Naive B cell (primary cell): ENCODE measurements around the gene RAB7B. TPM values are rescaled to one million over a fixed set of nuclear protein-coding genes. Genes with fewer than 3 reads are reported as not detected.
A peak's percentile ranks its signal among the peaks of the same experiment; 100 is the strongest.

Source experiments
- ATAC-seq, 2 donors: fragments of 150-1000 bp; cut with Tn5 transposase; 2 replicates each; pipeline ENCODE4 v1.10.0; 2021; ENCODE audit warnings: low read depth in 2 of 2, mild to moderate bottlenecking in 2 of 2, moderate library complexity in 2 of 2
- DNase-seq: peaks from one replicate; pipeline ENCODE4 v3.0.0; 2022
- H3K27ac Mint-ChIP-seq, 6 donors: one replicate each; pipeline ENCODE4 v1.8.0; 2020 to 2022; ENCODE audit warnings: mild to moderate bottlenecking in 6 of 6, mixed read lengths in 6 of 6, moderate library complexity in 5 of 6, inconsistent platforms in 2 of 6
- H3K27me3 Mint-ChIP-seq, 3 donors: one replicate each; pipeline ENCODE4 v1.8.0; 2021 to 2022; ENCODE audit warnings: mixed read lengths in 3 of 3, mild to moderate bottlenecking in 1 of 3
- H3K36me3 Mint-ChIP-seq, 2 donors: one replicate each; pipeline ENCODE4 v1.8.0; 2020 to 2022; ENCODE audit warnings: mixed read lengths in 2 of 2, inconsistent platforms in 1 of 2, mild to moderate bottlenecking in 1 of 2
- H3K4me1 Mint-ChIP-seq, 3 donors: one replicate each; pipeline ENCODE4 v1.8.0; 2020 to 2022; ENCODE audit warnings: mixed read lengths in 3 of 3, inconsistent platforms in 1 of 3, mild to moderate bottlenecking in 1 of 3, moderate library complexity in 1 of 3
- H3K4me3 Mint-ChIP-seq, 8 donors: one replicate each; pipeline ENCODE4 v1.8.0; 2020 to 2022; ENCODE audit warnings: mild to moderate bottlenecking in 8 of 8, mixed read lengths in 8 of 8, moderate library complexity in 8 of 8, inconsistent platforms in 2 of 8
- H3K9me3 Mint-ChIP-seq, 7 donors: one replicate each; pipeline ENCODE4 v1.8.0; 2020 to 2022; ENCODE audit warnings: mixed read lengths in 7 of 7, mild to moderate bottlenecking in 5 of 7, inconsistent platforms in 2 of 7, moderate library complexity in 1 of 7
- polyA plus RNA-seq, 6 donors: library from polyadenylated mRNA; unstranded; fragments of 300-500 nt; fragmentation: Illumina TruSeq; gene quantifications; one replicate each; pipeline ENCODE4 v1.2.3, GENCODE V29; 2021; ENCODE audit warnings: low read depth in 6 of 6

Gene RAB7B
- polyA plus RNA-seq, 6 donors from 2014 or later: not detected

GRCh38 chr1:205942631-205943159 lies 60.5 kb downstream of the RAB7B start:
- Mint-ChIP-seq H3K27ac (no peak overlapping the region), H3K4me3 (no peak overlapping the region), H3K4me1 (peaks cover 0 to 2% (median 0%) of the 10 kb centered on the region in 3 donors), H3K27me3 (peaks cover 7 to 62% (median 42%) of the 10 kb centered on the region in 3 donors), H3K9me3 (no peaks in the 10 kb centered on the region), H3K36me3 (no peaks in the 10 kb centered on the region)
- DNase-seq (no peak), ATAC-seq (no peak)

- ATAC-seq (no peak), DNase-seq (no peak)
- Mint-ChIP-seq H3K4me1 (no peaks in the 10 kb centered on the region), H3K9me3 (no peaks in the 10 kb centered on the region), H3K36me3 (no peaks in the 10 kb centered on the region), H3K4me3 (no peak overlapping the region), H3K27ac (no peak overlapping the region), H3K27me3 (peaks cover under 1 to 80% (median 53%) of the 10 kb centered on the region in 3 donors)
These were observed 62.5 kb downstream of the RAB7B start for GRCh38 chr1:205940710-205941109.

- Mint-ChIP-seq H3K27ac (peak overlapping the region in 1 of 6 donors; percentile 26), H3K4me1 (no peaks in the 10 kb centered on the region), H3K27me3 (peaks cover 0 to 80% (median 53%) of the 10 kb centered on the region in 3 donors), H3K4me3 (no peak overlapping the region), H3K36me3 (no peaks in the 10 kb centered on the region), H3K9me3 (no peaks in the 10 kb centered on the region)
- peak in 1 of 2 donors; percentile 35 for ATAC-seq
- DNase-seq: no peak
These were observed 63.4 kb downstream of the RAB7B start for GRCh38 chr1:205939690-205940330.

- peak overlapping the region in 1 of 6 donors; percentile 11 for H3K27ac Mint-ChIP-seq
- no peaks in the 10 kb centered on the region for H3K36me3 Mint-ChIP-seq
- no peak overlapping the region for H3K4me3 Mint-ChIP-seq
- peaks cover 0 to 79% (median 49%) of the 10 kb centered on the region in 3 donors for H3K27me3 Mint-ChIP-seq
- no peaks in the 10 kb centered on the region for H3K4me1 Mint-ChIP-seq
- ATAC-seq (no peak), DNase-seq (no peak)
- H3K9me3 Mint-ChIP-seq: no peaks in the 10 kb centered on the region
These were observed 64.5 kb downstream of the RAB7B start for GRCh38 chr1:205938682-205939081.

- H3K4me3 Mint-ChIP-seq: no peak overlapping the region
- no peak for DNase-seq
- H3K27me3 Mint-ChIP-seq: peaks cover 3 to 79% (median 41%) of the 10 kb centered on the region in 3 donors
- no peaks in the 10 kb centered on the region for H3K4me1 Mint-ChIP-seq
- no peaks in the 10 kb centered on the region for H3K36me3 Mint-ChIP-seq
- H3K27ac Mint-ChIP-seq: no peak overlapping the region
- no peak for ATAC-seq
- H3K9me3 Mint-ChIP-seq: no peaks in the 10 kb centered on the region
These were observed 66.2 kb downstream of the RAB7B start for GRCh38 chr1:205936846-205937586.

- Mint-ChIP-seq H3K4me1 (no peaks in the 10 kb centered on the region), H3K27ac (no peak overlapping the region), H3K4me3 (no peak overlapping the region), H3K36me3 (no peaks in the 10 kb centered on the region), H3K9me3 (no peaks in the 10 kb centered on the region), H3K27me3 (peaks cover 5 to 72% (median 38%) of the 10 kb centered on the region in 3 donors)
- DNase-seq (no peak), ATAC-seq (no peak)
These were observed 66.9 kb downstream of the RAB7B start for GRCh38 chr1:205936311-205936710.

GRCh38 chr1:205935869-205936268 lies 67.3 kb downstream of the RAB7B start:
- Mint-ChIP-seq H3K36me3 (no peaks in the 10 kb centered on the region), H3K27me3 (peaks cover 5 to 68% (median 38%) of the 10 kb centered on the region in 3 donors), H3K4me3 (no peak overlapping the region), H3K9me3 (no peaks in the 10 kb centered on the region), H3K27ac (no peak overlapping the region), H3K4me1 (no peaks in the 10 kb centered on the region)
- no peak for ATAC-seq
- DNase-seq: no peak

GRCh38 chr1:205934788-205935187 lies 68.4 kb downstream of the RAB7B start:
- Mint-ChIP-seq H3K27ac (no peak overlapping the region), H3K9me3 (no peaks in the 10 kb centered on the region), H3K36me3 (no peaks in the 10 kb centered on the region), H3K4me3 (no peak overlapping the region), H3K4me1 (no peaks in the 10 kb centered on the region), H3K27me3 (peaks cover 5 to 58% (median 34%) of the 10 kb centered on the region in 3 donors)
- ATAC-seq (no peak), DNase-seq (no peak)

- no peak overlapping the region for H3K4me3 Mint-ChIP-seq
- DNase-seq: no peak
- H3K9me3 Mint-ChIP-seq: no peaks in the 10 kb centered on the region
- H3K27me3 Mint-ChIP-seq: peaks cover 5 to 51% (median 29%) of the 10 kb centered on the region in 3 donors
- H3K4me1 Mint-ChIP-seq: no peaks in the 10 kb centered on the region
- H3K27ac Mint-ChIP-seq: no peak overlapping the region
- no peaks in the 10 kb centered on the region for H3K36me3 Mint-ChIP-seq
- no peak for ATAC-seq
These were observed 69.2 kb downstream of the RAB7B start for GRCh38 chr1:205933671-205934618.

GRCh38 chr1:205932776-205933175 lies 70.4 kb downstream of the RAB7B start:
- Mint-ChIP-seq H3K36me3 (no peaks in the 10 kb centered on the region), H3K27ac (peak overlapping the region in 2 of 6 donors; percentile 31 to 62), H3K9me3 (no peaks in the 10 kb centered on the region), H3K4me3 (no peak overlapping the region), H3K4me1 (no peaks in the 10 kb centered on the region), H3K27me3 (peaks cover 5 to 39% (median 18%) of the 10 kb centered on the region in 3 donors)
- DNase-seq: no peak
- ATAC-seq: no peak

GRCh38 chr1:205930799-205931281 lies 72.4 kb downstream of the RAB7B start:
- H3K4me1 Mint-ChIP-seq: no peaks in the 10 kb centered on the region
- no peaks in the 10 kb centered on the region for H3K36me3 Mint-ChIP-seq
- H3K27me3 Mint-ChIP-seq: peaks cover 5 to 21% (median 6%) of the 10 kb centered on the region in 3 donors
- ATAC-seq (no peak), DNase-seq (no peak)
- peak overlapping the region in 2 of 6 donors; percentile 59 to 74 for H3K27ac Mint-ChIP-seq
- H3K9me3 Mint-ChIP-seq: no peaks in the 10 kb centered on the region
- H3K4me3 Mint-ChIP-seq: no peak overlapping the region

- Mint-ChIP-seq H3K36me3 (no peaks in the 10 kb centered on the region), H3K9me3 (no peaks in the 10 kb centered on the region), H3K4me1 (no peaks in the 10 kb centered on the region), H3K4me3 (no peak overlapping the region), H3K27ac (peak overlapping the region in 2 of 6 donors; percentile 2 to 8), H3K27me3 (peaks cover 5 to 20% (median 6%) of the 10 kb centered on the region in 3 donors)
- no peak for ATAC-seq
- DNase-seq: no peak
These were observed 73.0 kb downstream of the RAB7B start for GRCh38 chr1:205930195-205930577.
